NCI-H1092 treated with DMSO at 0.1 percent for 48 hours (cell line): ENCODE data around the gene SCAMP1.

Source experiments
- DNase-seq: peaks from one replicate; lab custom pipeline; 2025; lab: John Stamatoyannopoulos, UW

The SCAMP1 gene

GRCh38 chr5:78495800-78496199, 135.4 kb downstream of the SCAMP1 start:
- DNase-seq = no peak

- DNase-seq = no peak
Measured at GRCh38 chr5:78496373-78496772, 136.0 kb downstream of the SCAMP1 start.

- no peak for DNase-seq
Measured at GRCh38 chr5:78497573-78498533, 137.4 kb downstream of the SCAMP1 start.

- no peak for DNase-seq
Measured at GRCh38 chr5:78499485-78499884, 139.1 kb downstream of the SCAMP1 start.

GRCh38 chr5:78500028-78500427, 139.6 kb downstream of the SCAMP1 start:
- DNase-seq = no peak

GRCh38 chr5:78500871-78501270, 140.5 kb downstream of the SCAMP1 start:
- no peak for DNase-seq

- no peak for DNase-seq
Measured at GRCh38 chr5:78501411-78502352, 141.3 kb downstream of the SCAMP1 start.

- DNase-seq = no peak
Measured at GRCh38 chr5:78503958-78504653, 143.7 kb downstream of the SCAMP1 start.

- DNase-seq = peak; percentile 81
Measured at GRCh38 chr5:78504704-78505677, 144.6 kb downstream of the SCAMP1 start.

- no peak for DNase-seq
Measured at GRCh38 chr5:78505860-78506259, 145.4 kb downstream of the SCAMP1 start.

GRCh38 chr5:78506261-78507024, 146.0 kb downstream of the SCAMP1 start:
- no peak for DNase-seq

GRCh38 chr5:78507531-78507930, 147.1 kb downstream of the SCAMP1 start:
- DNase-seq = no peak

GRCh38 chr5:78508186-78508765, 147.9 kb downstream of the SCAMP1 start:
- DNase-seq = no peak

- DNase-seq = no peak
Measured at GRCh38 chr5:78509145-78509865, 148.9 kb downstream of the SCAMP1 start.

- DNase-seq = peak; percentile 19
Measured at GRCh38 chr5:78509884-78510769, 149.7 kb downstream of the SCAMP1 start.

GRCh38 chr5:78511121-78511906, 150.9 kb downstream of the SCAMP1 start:
- no peak for DNase-seq

GRCh38 chr5:78512435-78512834, 152.0 kb downstream of the SCAMP1 start:
- no peak for DNase-seq
